ENCODE measurements around the gene RASSF3. TPM values are rescaled to one million over a fixed set of nuclear protein-coding genes. Genes with fewer than 3 reads are reported as not detected.

Gene RASSF3
- total and polyA plus RNA-seq, 11 donors, result 32.8 to 116 (median 90.6) TPM

DNA sequence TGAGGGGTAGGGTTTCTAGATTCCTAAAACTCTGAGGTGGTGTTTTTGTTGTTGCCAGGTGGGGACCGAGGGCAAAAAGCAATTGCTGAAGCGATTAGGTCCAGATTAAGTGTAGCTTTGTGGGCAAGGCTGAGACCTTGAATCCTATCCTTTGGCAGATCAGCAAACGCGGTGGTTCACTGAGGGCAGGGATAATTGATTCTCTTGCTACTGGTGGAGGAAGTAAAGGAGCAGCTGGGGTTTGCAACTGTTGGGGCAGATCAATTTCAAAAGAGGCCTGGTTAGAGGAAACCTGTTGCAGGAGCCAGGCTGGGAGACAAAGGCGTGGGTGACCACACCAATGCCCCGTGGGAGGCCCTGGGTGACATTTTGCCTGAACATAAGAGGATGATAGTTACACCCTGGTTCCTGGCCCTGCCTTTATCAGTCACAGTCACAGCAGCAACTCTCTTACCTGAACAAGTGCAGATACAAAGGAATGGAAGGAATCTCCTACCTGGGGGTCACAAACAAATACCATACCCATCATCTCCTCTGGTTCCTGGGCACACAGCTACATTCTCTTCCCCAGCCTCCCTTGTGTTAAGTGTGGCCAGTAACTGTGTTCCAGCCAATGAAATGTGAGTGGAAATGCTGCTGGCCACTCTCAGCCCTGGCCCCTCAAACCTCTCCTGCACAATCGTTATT is 43.3 kb upstream of the RASSF3 start:
- H3K4me3 ChIP-seq, result no peak overlapping the region
- ATAC-seq, result no peak
- no peak for TF ChIP-seq POLR2A (IDR thresholded peaks at IDR 0.05)
- TF ChIP-seq, protein P1, sequence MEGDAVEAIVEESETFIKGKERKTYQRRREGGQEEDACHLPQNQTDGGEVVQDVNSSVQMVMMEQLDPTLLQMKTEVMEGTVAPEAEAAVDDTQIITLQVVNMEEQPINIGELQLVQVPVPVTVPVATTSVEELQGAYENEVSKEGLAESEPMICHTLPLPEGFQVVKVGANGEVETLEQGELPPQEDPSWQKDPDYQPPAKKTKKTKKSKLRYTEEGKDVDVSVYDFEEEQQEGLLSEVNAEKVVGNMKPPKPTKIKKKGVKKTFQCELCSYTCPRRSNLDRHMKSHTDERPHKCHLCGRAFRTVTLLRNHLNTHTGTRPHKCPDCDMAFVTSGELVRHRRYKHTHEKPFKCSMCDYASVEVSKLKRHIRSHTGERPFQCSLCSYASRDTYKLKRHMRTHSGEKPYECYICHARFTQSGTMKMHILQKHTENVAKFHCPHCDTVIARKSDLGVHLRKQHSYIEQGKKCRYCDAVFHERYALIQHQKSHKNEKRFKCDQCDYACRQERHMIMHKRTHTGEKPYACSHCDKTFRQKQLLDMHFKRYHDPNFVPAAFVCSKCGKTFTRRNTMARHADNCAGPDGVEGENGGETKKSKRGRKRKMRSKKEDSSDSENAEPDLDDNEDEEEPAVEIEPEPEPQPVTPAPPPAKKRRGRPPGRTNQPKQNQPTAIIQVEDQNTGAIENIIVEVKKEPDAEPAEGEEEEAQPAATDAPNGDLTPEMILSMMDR (IDR thresholded peaks at IDR 0.05), result no peak
- peaks cover 0 to 43% (median 18%) of the 10 kb centered on the region in 12 donors for H3K4me1 ChIP-seq
- no peaks in the 10 kb centered on the region for H3K36me3 ChIP-seq
- no peak overlapping the region for H3K27ac ChIP-seq
- H3K9me3 ChIP-seq, result no peaks in the 10 kb centered on the region
- no peaks in the 10 kb centered on the region for H3K27me3 ChIP-seq
- intact Hi-C loops (cut with DNase I), result loop anchor here in 3 of 10 donors (5.0 kb wide), 3 partner anchors 40 to 130 kb away; partner anchors contain the start of gene RASSF3 (in 1 of the 3)
- no peak for DNase-seq
- 89 to 95% (median 91%) methylated on average over 7 of the region's 7 CpGs for WGBS, 4 donors

DNA sequence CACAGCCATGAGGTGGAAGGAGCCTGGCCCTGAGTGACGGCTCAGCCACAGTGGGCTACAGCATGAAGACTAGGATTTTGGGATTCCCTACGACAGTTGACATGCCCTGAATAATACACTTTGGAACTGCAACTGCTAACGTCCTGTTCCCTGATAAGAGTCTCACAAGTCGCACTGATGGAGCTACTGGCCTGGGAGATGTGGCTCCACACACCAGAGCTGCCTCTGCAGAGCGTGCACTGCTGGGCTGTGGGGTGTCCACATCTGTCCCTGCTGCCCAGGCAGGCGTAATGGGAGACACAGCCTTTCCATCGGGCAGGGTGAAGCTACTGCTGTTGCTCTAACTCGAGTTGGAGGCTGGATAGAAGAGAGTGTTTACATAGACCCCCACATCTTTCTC is 42.7 kb upstream of the RASSF3 start:
- Histone ChIP-seq H3K36me3 (no peaks in the 10 kb centered on the region), H3K27ac (peak overlapping the region in 7 of 12 donors; percentile 36 to 78 (median 53)), H3K4me1 (peaks cover 0 to 43% (median 18%) of the 10 kb centered on the region in 12 donors), H3K27me3 (no peaks in the 10 kb centered on the region), H3K9me3 (peaks cover 0 to 5% (median 0%) of the 10 kb centered on the region in 12 donors), H3K4me3 (no peak overlapping the region)
- 84 to 90% (median 87%) methylated on average over 7 to 8 of the region's 8 CpGs for WGBS, 4 donors
- intact Hi-C loops (cut with DNase I), result loop anchor here in 3 of 10 donors (5.0 kb wide), 3 partner anchors 40 to 130 kb away; partner anchors contain the start of gene RASSF3 (in 1 of the 3)
- DNase-seq (no peak), ATAC-seq (no peak)
- TF ChIP-seq POLR2A (IDR thresholded peaks at IDR 0.05), result no peak
- TF ChIP-seq, protein P1 (IDR thresholded peaks at IDR 0.05), result no peak

DNA sequence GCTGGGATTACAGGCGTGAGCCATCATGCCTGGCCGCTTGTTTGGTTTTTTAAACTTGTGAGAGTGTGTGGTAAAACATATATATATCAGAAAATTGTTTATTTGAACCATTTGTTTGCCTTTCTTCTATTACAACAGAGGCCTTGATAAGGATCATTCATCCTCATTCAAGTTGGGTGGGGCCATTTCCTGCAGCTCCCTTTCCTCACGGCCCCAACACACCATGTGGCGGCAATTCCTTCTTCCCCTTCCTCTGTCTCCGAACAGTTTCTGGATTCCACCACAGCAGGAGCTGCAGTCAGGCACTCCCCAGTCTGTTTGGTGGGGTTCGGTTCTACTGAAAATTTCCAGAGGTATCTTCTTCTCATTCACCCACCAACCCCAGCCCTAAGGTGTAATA is 42.0 kb upstream of the RASSF3 start:
- Histone ChIP-seq H3K4me1 (peaks cover 0 to 43% (median 18%) of the 10 kb centered on the region in 12 donors), H3K36me3 (no peaks in the 10 kb centered on the region), H3K27ac (peak overlapping the region in 11 of 12 donors; percentile 5 to 78 (median 53)), H3K27me3 (no peaks in the 10 kb centered on the region), H3K4me3 (no peak overlapping the region), H3K9me3 (peaks cover 0 to 5% (median 0%) of the 10 kb centered on the region in 12 donors)
- ATAC-seq (peak in 3 of 4 donors; percentile 45 to 71 (median 46)), DNase-seq (peak in 2 of 5 donors; percentile 25 to 35)
- WGBS, 4 donors, result 62 to 76% (median 70%) methylated on average over 6 of the region's 6 CpGs
- intact Hi-C loops (cut with DNase I), result loop anchor here in 4 of 10 donors (2.0 to 5.0 kb wide), 4 partner anchors 39 to 129 kb away; partner anchors contain the start of gene RASSF3 (in 2 of the 4)
- TF ChIP-seq, protein P1 (IDR thresholded peaks at IDR 0.05), result no peak
- TF ChIP-seq POLR2A (IDR thresholded peaks at IDR 0.05), result no peak

Data from heart left ventricle (tissue), 16 donors.